Measurements from ENCODE around the gene MTMR12.

DNA sequence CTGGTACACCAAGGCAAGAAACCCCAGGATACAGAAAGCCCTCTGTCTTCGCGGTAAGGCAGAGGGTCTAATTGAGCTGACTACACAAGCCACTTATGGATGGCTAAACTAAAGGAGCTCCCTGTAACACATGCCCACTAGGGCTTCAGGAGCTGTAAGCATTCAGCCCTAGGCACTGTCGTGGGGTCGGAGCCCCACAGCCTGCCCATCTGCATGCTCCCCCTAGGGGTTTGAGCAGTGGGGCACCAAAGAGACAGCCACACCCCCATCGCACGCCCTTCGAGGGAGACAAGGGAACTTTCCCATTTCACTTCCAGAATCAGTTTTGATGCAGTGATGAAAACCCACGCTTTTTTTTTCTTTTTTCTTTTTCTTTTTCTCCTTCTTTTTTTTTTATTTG is 11.0 kb upstream of the MTMR12 start:
- TF ChIP-seq EZH2 (IDR thresholded peaks at IDR 0.05) (no peak), POLR2AphosphoS5 (IDR thresholded peaks at IDR 0.05; ENCODE audit: borderline replicate concordance, low read depth, low read length) (no peak), FOXP2 (optimal IDR thresholded peaks at IDR 0.05; ENCODE audit: control extremely low read depth, extremely low read length, insufficient read depth) (no peak)

Data from SK-N-MC (cell line).